Measurements from ENCODE around the gene RPRM.

- TF ChIP-seq POLR2A (IDR thresholded peaks at IDR 0.05), result no peak
- TF ChIP-seq, protein P1, sequence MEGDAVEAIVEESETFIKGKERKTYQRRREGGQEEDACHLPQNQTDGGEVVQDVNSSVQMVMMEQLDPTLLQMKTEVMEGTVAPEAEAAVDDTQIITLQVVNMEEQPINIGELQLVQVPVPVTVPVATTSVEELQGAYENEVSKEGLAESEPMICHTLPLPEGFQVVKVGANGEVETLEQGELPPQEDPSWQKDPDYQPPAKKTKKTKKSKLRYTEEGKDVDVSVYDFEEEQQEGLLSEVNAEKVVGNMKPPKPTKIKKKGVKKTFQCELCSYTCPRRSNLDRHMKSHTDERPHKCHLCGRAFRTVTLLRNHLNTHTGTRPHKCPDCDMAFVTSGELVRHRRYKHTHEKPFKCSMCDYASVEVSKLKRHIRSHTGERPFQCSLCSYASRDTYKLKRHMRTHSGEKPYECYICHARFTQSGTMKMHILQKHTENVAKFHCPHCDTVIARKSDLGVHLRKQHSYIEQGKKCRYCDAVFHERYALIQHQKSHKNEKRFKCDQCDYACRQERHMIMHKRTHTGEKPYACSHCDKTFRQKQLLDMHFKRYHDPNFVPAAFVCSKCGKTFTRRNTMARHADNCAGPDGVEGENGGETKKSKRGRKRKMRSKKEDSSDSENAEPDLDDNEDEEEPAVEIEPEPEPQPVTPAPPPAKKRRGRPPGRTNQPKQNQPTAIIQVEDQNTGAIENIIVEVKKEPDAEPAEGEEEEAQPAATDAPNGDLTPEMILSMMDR (IDR thresholded peaks at IDR 0.05), result no peak
These were observed 9.5 kb upstream of the RPRM start for GRCh38 chr2:153488072-153488471.

Data from testis (tissue), 2 donors.